ENCODE data around the gene HACE1. TPM values are rescaled to one million over a fixed set of nuclear protein-coding genes. Genes with fewer than 3 reads are reported as not detected.
"Not testable (repeated sequence)": the region's sequence is repeated elsewhere in the genome, so short reads cannot be mapped to it uniquely, and the experiment has no call there.

HACE1 gene, protein sequence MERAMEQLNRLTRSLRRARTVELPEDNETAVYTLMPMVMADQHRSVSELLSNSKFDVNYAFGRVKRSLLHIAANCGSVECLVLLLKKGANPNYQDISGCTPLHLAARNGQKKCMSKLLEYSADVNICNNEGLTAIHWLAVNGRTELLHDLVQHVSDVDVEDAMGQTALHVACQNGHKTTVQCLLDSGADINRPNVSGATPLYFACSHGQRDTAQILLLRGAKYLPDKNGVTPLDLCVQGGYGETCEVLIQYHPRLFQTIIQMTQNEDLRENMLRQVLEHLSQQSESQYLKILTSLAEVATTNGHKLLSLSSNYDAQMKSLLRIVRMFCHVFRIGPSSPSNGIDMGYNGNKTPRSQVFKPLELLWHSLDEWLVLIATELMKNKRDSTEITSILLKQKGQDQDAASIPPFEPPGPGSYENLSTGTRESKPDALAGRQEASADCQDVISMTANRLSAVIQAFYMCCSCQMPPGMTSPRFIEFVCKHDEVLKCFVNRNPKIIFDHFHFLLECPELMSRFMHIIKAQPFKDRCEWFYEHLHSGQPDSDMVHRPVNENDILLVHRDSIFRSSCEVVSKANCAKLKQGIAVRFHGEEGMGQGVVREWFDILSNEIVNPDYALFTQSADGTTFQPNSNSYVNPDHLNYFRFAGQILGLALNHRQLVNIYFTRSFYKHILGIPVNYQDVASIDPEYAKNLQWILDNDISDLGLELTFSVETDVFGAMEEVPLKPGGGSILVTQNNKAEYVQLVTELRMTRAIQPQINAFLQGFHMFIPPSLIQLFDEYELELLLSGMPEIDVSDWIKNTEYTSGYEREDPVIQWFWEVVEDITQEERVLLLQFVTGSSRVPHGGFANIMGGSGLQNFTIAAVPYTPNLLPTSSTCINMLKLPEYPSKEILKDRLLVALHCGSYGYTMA
- total RNA-seq (39.8 TPM), polyA plus RNA-seq (11.4 TPM)

DNA sequence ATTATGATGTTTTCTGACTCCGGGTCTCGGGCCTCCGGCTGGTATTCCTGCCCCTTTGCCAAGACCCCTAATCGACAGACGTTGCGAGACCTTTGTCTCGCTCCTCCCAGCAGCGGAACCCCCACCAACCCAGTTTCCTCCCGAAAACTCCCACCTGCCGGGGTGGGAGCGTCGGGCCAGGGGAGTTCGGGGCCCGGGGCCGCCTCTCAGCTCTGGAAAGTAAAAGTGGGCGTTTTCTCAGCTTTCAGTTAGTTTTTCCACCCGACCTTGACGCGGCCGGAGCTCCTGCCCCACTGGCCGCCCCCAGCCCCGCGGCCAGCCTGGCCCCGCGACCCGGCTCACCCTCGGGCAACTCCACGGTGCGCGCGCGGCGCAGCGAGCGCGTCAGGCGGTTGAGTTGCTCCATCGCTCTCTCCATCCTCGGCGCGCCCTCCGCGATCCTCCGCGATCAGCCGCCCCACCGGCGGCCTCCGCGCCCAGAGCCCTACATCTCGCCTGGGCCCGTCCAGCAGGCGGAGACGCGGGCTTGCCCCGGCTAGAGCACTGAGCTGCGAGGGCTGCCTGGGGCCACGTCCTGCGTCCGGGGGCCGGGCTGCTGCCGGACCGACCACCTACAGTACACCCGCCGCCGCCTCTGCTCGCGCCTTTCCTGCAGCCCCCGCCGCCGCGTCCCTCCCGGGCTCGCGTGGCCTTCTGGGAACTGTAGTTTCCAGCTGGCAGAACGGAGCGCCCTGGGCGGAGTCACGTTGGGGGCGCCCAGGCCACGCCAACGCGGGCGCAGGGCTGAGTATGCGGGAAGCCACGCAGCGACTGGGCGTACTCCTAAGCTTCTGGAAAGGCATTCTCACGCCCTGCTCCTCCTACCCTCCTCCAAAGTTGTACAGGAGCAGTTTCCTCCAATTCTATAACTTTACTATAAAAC, at the start of gene HACE1:
Gene HACE1, minus strand, starts transcription at position 695 of the 922 bp plus-strand sequence. Its CDS starts 277 bp downstream, at position 418.
- under 1% methylated on average over 89 of the region's 89 CpGs for WGBS
- peak; percentile 84 for DNase-seq (ENCODE audit: extremely low spot score)
- Histone ChIP-seq H3K36me3 (ENCODE audit: insufficient read depth) (no peaks in the 10 kb centered on the region), H3K27ac (ENCODE audit: low read depth) (peak within 1 kb of the TSS; percentile 51), H3K4me1 (ENCODE audit: insufficient read depth) (no peaks in the 10 kb centered on the region), H3K4me3 (ENCODE audit: low read depth, low read length) (peak within 1 kb of the TSS; percentile 77)

DNA sequence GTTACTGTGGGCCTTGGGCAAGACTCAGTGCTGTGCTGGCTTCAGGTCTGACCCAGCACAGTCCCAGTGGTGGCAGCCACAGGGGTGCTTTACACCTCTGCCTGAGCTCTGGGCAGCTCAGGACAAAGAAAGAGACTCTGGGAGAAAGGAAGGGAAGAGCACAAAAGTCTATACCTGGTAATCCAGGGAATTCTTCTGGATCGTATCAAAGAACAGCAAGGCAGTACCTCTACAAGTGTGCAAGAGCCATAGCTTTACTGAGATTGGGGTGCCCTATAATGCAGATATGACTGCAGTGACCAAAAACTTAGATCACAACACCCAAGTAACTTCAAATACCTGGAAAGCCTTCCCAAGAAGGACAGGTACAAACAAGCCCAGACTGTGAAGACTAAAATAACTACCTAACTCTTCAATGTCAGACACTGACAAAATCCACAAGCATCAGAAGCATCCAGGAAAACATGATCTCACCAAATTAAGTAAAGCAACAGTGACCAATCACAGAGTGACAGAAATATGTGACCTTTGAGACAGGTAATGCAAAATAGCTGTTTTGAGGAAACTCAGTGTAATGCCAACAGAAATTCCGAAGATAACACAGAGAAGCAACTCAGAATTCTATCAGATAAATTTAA, 49.3 kb upstream of the HACE1 start:
- 89% methylated on average over 2 of the region's 2 CpGs for WGBS
- Histone ChIP-seq H3K4me1 (ENCODE audit: insufficient read depth) (no peaks in the 10 kb centered on the region), H3K27ac (ENCODE audit: low read depth) (no peak overlapping the region), H3K4me3 (ENCODE audit: low read depth, low read length) (no peak overlapping the region), H3K36me3 (ENCODE audit: insufficient read depth) (no peaks in the 10 kb centered on the region)
- DNase-seq (ENCODE audit: extremely low spot score): no peak

DNA sequence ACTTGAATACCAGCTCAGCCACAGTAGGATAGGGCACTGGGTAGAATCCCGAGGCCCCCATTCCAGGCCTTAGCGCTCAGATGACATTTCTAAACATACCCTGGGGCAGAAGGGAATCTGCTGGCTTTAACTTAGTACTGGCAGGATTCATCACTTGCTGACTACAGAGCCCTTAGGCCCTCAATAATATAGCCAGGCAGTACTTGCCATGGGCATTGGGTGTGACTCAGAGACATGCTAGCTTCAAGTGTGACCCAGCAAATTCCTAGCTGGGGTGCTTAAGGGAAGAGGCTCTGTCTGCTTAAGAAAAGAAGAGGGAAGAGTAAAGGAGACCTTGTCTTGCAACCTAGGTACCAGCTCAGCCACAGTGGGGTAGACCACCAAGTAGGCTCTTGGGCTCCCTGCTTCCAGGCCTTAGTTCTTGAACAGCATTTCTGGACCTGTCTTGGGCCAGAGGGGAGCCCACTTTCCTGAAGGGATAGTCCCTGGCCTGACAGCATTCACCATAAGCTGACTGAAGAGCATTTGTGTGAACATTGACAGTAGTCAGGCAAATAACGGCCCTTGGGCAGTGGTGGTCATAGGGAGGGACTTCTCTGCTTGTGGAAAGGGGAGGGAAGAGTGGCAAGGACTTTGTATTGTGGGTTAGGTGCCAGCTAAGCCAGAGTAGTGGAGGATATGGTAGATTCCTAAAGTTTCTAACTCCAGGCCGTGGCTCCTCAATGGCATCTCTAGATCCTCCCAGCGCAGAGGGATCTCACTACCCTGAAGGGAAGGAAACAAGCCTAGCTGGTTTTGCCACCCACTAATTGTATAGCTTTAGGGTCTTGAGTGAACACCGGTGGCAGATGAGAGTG, 48.5 kb upstream of the HACE1 start:
- no peak overlapping the region for H3K4me3 ChIP-seq (ENCODE audit: low read depth, low read length)
- WGBS: 85% methylated on average over 6 of the region's 6 CpGs

DNA sequence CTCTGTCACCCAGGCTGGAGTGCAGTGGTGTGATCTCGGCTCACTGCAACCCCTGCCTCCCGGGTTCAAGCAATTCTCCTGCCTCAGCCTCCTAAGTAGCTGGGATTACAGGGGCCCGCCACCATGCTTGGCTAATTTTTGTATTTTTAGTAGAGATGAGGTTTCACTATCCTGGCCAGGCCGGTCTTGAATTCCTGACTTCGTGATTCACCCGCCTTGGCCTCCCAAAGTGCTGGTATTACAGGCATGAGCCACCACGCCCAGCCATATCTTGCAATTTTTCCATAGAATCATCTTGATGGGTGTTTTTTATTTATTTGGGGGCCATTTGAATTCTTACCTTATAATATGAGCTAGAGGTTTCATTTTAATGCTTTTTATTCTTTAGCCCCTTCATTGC, 39.2 kb upstream of the HACE1 start:
- H3K36me3 ChIP-seq (ENCODE audit: insufficient read depth); H3K4me3 ChIP-seq (ENCODE audit: low read depth, low read length); H3K27ac ChIP-seq (ENCODE audit: low read depth); DNase-seq (ENCODE audit: extremely low spot score); H3K4me1 ChIP-seq (ENCODE audit: insufficient read depth): not testable (repeated sequence)
- WGBS: 86% methylated on average over 7 of the region's 7 CpGs

More for the DNA sequence above, 48.5 kb upstream of the HACE1 start:
- no peaks in the 10 kb centered on the region for H3K4me1 ChIP-seq (ENCODE audit: insufficient read depth)
- no peak for DNase-seq (ENCODE audit: extremely low spot score)
- H3K36me3 ChIP-seq (ENCODE audit: insufficient read depth): no peaks in the 10 kb centered on the region
- no peak overlapping the region for H3K27ac ChIP-seq (ENCODE audit: low read depth)

DNA sequence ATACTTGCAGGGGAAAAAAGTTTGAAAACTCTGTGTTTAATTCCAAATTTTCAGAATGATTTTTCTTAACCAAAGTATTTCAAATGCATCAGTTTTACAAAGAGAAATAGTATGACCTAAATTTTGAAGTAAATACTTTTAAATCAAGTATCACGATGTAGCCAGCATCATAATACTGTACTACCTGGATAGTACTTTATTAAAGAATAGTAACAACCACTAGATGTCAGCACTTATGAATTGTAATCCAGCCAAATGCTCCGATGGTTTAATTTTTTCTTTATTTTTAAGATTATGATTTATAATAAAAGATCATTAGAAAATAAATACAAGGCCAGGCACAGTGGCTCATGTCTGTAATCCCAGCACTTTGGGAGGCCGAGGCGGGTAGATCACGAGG, 37.2 kb upstream of the HACE1 start:
- Histone ChIP-seq H3K4me3 (ENCODE audit: low read depth, low read length) (no peak overlapping the region), H3K4me1 (ENCODE audit: insufficient read depth) (no peaks in the 10 kb centered on the region), H3K36me3 (ENCODE audit: insufficient read depth) (no peaks in the 10 kb centered on the region), H3K27ac (ENCODE audit: low read depth) (no peak overlapping the region)
- 70% methylated on average over 5 of the region's 5 CpGs for WGBS
- DNase-seq (ENCODE audit: extremely low spot score): no peak

DNA sequence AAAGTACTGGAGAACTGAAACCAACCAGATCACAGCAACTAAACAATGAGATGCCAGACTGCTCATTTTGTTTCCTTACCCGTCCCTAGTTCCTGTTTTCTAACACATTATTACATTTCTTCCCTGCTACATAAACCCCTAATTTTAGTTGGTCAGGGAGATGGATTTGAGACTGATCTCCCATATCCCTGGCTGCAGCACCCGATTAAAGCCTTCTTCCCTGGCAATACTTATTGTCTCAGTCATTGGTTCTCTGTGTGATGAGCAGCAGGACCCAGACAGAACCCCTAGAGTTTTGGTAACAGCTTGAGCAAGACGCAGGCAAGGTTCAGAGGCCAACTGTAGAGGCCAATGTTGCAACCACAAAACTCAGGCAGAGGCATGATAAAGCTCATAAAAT, 28.3 kb upstream of the HACE1 start:
- Histone ChIP-seq H3K36me3 (ENCODE audit: insufficient read depth) (no peaks in the 10 kb centered on the region), H3K27ac (ENCODE audit: low read depth) (no peak overlapping the region), H3K4me1 (ENCODE audit: insufficient read depth) (no peaks in the 10 kb centered on the region), H3K4me3 (ENCODE audit: low read depth, low read length) (no peak overlapping the region)
- 79% methylated on average over 3 of the region's 3 CpGs for WGBS
- no peak for DNase-seq (ENCODE audit: extremely low spot score)

DNA sequence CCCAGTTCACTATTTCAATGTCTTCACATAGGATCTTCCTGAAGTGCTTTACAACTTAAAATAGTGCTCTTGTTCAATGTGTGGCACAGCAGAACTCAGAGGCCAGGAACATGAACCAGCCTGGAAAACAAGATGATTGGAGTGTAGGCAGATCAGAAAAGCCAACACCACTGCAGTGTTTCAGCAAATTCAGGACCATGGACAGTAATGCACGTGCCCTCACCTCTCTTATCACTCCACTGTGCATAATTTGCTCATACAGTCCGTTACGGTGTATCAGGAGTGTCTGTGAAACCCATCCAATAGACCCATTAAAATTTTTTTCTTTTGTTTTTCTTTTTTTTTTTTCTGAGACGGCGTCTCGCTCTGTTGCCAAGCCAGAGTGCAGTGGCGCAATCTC, 27.6 kb upstream of the HACE1 start:
- H3K36me3 ChIP-seq (ENCODE audit: insufficient read depth): no peaks in the 10 kb centered on the region
- no peak overlapping the region for H3K27ac ChIP-seq (ENCODE audit: low read depth)
- H3K4me3 ChIP-seq (ENCODE audit: low read depth, low read length): no peak overlapping the region
- peak; percentile 28 for DNase-seq (ENCODE audit: extremely low spot score)
- 55% methylated on average over 7 of the region's 7 CpGs for WGBS
- H3K4me1 ChIP-seq (ENCODE audit: insufficient read depth): no peaks in the 10 kb centered on the region

DNA sequence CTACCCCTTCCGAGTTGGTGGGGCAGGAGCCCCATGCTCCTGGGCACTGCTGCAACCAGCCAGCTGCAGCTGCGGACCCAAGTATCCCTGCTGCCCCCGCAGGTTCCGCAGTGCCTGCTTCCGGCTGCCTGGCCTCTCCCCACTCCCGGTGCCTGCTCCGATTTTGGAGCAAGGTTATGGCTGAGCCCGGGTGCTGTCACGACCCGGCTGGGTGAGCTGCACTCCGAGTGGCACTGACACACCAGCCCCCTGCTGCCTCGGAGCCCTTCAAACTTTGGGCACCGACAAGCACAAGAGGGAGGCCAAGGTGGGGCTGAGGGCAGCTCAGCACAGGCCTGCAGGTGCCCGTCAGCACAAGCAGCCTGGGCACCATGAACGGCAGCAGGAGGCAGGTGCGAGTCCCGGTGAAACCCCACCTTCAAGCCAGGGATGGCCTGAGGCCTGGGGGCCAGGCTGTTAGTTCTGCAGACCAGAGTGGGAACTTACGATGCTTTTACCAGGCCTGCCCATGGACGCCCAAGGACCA, 25.9 kb upstream of the HACE1 start:
- DNase-seq (ENCODE audit: extremely low spot score): no peak
- Histone ChIP-seq H3K27ac (ENCODE audit: low read depth) (no peak overlapping the region), H3K4me3 (ENCODE audit: low read depth, low read length) (no peak overlapping the region), H3K4me1 (ENCODE audit: insufficient read depth) (no peaks in the 10 kb centered on the region), H3K36me3 (ENCODE audit: insufficient read depth) (no peaks in the 10 kb centered on the region)
- WGBS: 61% methylated on average over 19 of the region's 19 CpGs

DNA sequence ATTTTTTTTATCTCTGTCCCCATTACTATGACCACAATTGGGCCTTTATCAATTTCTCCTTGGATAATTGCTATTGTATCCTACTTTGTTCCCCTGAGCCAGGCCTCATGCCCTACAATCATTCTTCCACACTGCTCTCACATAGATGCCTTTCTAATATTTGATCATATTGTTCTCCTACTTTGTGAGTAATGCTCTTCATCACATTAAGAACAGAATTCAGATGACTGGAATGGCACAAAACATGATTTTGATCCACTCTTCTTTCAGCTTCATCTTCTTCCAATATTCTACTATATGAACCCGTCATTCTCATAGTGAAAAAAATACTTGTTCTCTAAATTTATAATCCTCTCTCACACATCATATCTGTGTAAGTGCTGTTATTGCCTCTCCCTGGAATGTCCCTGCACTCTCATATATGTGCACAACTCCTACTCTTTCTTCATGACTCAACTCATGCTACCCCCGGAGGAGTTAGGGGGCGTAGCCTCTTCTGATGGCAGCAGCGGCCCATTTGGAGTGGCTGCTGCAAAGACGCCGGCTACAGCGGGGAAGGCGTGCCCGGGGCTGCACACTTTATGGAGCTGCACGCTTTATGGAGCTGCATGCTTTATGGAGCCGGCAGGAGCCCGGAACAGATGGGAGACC, 25.3 kb upstream of the HACE1 start:
- Histone ChIP-seq H3K4me1 (ENCODE audit: insufficient read depth) (no peaks in the 10 kb centered on the region), H3K27ac (ENCODE audit: low read depth) (no peak overlapping the region), H3K36me3 (ENCODE audit: insufficient read depth) (no peaks in the 10 kb centered on the region), H3K4me3 (ENCODE audit: low read depth, low read length) (no peak overlapping the region)
- DNase-seq (ENCODE audit: extremely low spot score): no peak
- WGBS: 51% methylated on average over 12 of the region's 12 CpGs

DNA sequence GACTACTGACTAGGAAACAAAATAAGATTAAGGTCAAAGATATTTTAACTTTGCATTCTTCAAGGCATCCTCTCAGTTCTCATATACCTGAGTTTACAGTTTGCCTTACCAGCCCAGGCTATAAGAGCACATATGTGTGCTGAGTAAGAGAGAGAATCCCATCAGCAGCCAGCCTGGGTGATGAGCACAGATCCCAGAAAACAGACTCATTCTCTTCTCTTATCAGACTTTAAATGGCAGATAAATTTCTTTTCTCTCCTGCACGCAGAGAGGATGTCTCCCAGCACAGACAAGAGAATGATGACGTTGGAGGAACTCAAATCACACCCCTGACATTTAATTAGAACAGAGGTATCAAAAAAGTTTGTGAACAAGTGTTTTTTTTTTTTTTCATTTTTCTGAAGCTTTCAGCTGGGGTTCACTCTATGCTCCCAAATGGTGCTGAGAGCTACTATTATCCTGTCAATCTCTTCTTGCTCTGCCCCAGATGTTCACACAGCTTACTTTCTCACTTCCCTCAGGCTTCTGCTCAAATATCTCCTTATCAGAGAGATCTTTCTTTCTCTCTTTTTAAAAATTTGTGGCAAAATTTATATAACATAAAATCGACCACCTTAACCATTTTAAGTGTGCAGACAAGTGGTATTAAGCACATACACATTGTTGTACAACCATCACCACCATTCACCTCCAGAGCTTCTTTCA, 22.4 kb upstream of the HACE1 start:
- Histone ChIP-seq H3K4me3 (ENCODE audit: low read depth, low read length) (no peak overlapping the region), H3K27ac (ENCODE audit: low read depth) (no peak overlapping the region), H3K4me1 (ENCODE audit: insufficient read depth) (no peaks in the 10 kb centered on the region), H3K36me3 (ENCODE audit: insufficient read depth) (no peaks in the 10 kb centered on the region)
- 37% methylated on average over 3 of the region's 3 CpGs for WGBS
- DNase-seq (ENCODE audit: extremely low spot score): no peak

DNA sequence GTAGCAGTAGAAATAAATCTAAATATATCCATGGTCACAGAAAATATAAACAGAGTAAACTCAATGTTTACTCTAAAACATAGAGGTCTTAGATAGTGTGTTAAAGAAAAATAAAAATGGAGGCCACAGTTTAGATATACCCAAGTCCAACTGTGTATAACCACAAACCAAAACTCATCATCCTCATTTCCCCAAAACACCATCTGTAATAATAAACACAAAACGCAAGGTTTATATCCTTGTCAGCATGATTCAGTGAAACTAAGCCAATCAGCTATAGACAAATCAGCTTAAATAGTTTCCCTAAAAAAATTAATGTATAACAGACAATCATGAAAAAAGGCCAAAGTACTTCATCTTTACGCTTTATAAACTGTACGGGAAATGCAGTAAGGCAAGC, 2.7 kb upstream of the HACE1 start:
- H3K27ac ChIP-seq (ENCODE audit: low read depth): no peak overlapping the region
- no peaks in the 10 kb centered on the region for H3K36me3 ChIP-seq (ENCODE audit: insufficient read depth)
- no peak overlapping the region for H3K4me3 ChIP-seq (ENCODE audit: low read depth, low read length)
- WGBS: 61% methylated on average over 3 of the region's 3 CpGs
- H3K4me1 ChIP-seq (ENCODE audit: insufficient read depth): no peaks in the 10 kb centered on the region
- no peak for DNase-seq (ENCODE audit: extremely low spot score)

Measured in urinary bladder (tissue), 4 donors.